MM.1S (cell line): ENCODE data around the gene NASP.

Experiments
- DNase-seq: peaks from one replicate; pipeline ENCODE4 v3.0.0-alpha.2; 2015
- H2AFZ ChIP-seq: fragments of 300-600 bp; sonication (generic); 2 replicates; pipeline ENCODE4 v1.6.0; 2016; ENCODE audit warnings: antibody characterized with exemption, low read length
- H3F3A ChIP-seq: fragments of 300-600 bp; sonication (generic); 2 replicates; pipeline ENCODE4 v1.6.1; 2016; ENCODE audit warnings: mild to moderate bottlenecking, antibody characterized with exemption, low read length, moderate library complexity, mixed read lengths; ENCODE audit not compliant: insufficient read depth
- H3K27ac ChIP-seq: fragments of 300-600 bp; sonication (generic); 2 replicates; pipeline ENCODE4 v1.5.1; 2016; ENCODE audit warnings: mild to moderate bottlenecking, low read length
- H3K27me3 ChIP-seq: fragments of 300-600 bp; sonication (generic); replicated peaks from 2 replicates; pipeline ENCODE4 v1.6.0; 2016; ENCODE audit warnings: low read length; ENCODE audit not compliant: insufficient read depth
- H3K36me3 ChIP-seq: fragments of 300-600 bp; sonication (generic); replicated peaks from 2 replicates; pipeline ENCODE4 v1.6.1; 2016; ENCODE audit warnings: mild to moderate bottlenecking, low read length, mixed read lengths; ENCODE audit not compliant: insufficient read depth
- H3K4me1 ChIP-seq: fragments of 300-600 bp; sonication (generic); 2 replicates; pipeline ENCODE4 v1.6.1; 2016; ENCODE audit warnings: low read length, mixed read lengths
- H3K4me2 ChIP-seq: fragments of 300-600 bp; sonication (generic); 2 replicates; pipeline ENCODE4 v1.6.0; 2016; ENCODE audit warnings: low read depth, low read length
- H3K4me3 ChIP-seq: fragments of 300-600 bp; sonication (generic); 2 replicates; pipeline ENCODE4 v1.5.1; 2016; ENCODE audit warnings: low read length, mixed read lengths
- H3K79me2 ChIP-seq: fragments of 300-600 bp; sonication (generic); 2 replicates; pipeline ENCODE4 v1.6.1; 2016; ENCODE audit warnings: mixed run types, low read length, mixed read lengths
- H3K9ac ChIP-seq: fragments of 300-600 bp; sonication (generic); 2 replicates; pipeline ENCODE4 v1.6.1; 2016; ENCODE audit warnings: low read length, mixed read lengths
- H3K9me2 ChIP-seq: fragments of 300-600 bp; sonication (generic); replicated peaks from 2 replicates; pipeline ENCODE4 v1.6.1; 2016; ENCODE audit warnings: mild to moderate bottlenecking, low read length, mixed read lengths; ENCODE audit not compliant: insufficient read depth
- H3K9me3 ChIP-seq: fragments of 300-600 bp; sonication (generic); replicated peaks from 2 replicates; pipeline ENCODE4 v1.6.1; 2016; ENCODE audit warnings: mild to moderate bottlenecking, low read length, mixed read lengths; ENCODE audit not compliant: insufficient read depth
- H4K20me1 ChIP-seq: fragments of 300-600 bp; sonication (generic); 2 replicates; pipeline ENCODE4 v1.6.1; 2016; ENCODE audit warnings: mild to moderate bottlenecking, low read length, moderate library complexity, mixed read lengths; ENCODE audit not compliant: insufficient read depth
- CTCF ChIP-seq: fragments of 300-600 bp; sonication (generic); IDR thresholded peaks from 2 replicates; pipeline ENCODE4 v1.5.1; 2016; ENCODE audit warnings: antibody characterized with exemption, low read length, mixed read lengths
- EZH2 ChIP-seq: fragments of 300-600 bp; sonication (generic); optimal IDR thresholded peaks from 2 replicates; pipeline ENCODE3; 2017; ENCODE audit warnings: low read depth, mild to moderate bottlenecking, antibody characterized with exemption, low read length, mixed read lengths
- EZH2phosphoT487 ChIP-seq: fragments of 300-600 bp; sonication (generic); IDR thresholded peaks from 2 replicates; pipeline ENCODE4 v1.6.1; 2018; ENCODE audit warnings: antibody characterized with exemption, low read length

Gene NASP

GRCh38 chr1:45658171-45658570 is 74.3 kb downstream of the NASP start:
- no peak for TF ChIP-seq EZH2
- no peak for TF ChIP-seq EZH2phosphoT487
- TF ChIP-seq CTCF, result no peak
- Histone ChIP-seq H3K4me3 (no peak overlapping the region), H3K36me3 (peaks cover 6% of the 10 kb centered on the region; the same call in 1 of the 2 replicates), H3K4me1 (peaks cover 17% of the 10 kb centered on the region), H3K27me3 (no peaks in the 10 kb centered on the region), H3K9me3 (no peaks in the 10 kb centered on the region), H3K27ac (no peak overlapping the region), H4K20me1 (peaks cover 3% of the 10 kb centered on the region; the same call in 1 of the 2 replicates), H2AFZ (no peak overlapping the region), H3K9ac (no peak overlapping the region), H3K4me2 (no peak overlapping the region), H3K9me2 (no peaks in the 10 kb centered on the region), H3F3A (0 out of 2 replicates have a peak, but pooled peaks cover 8% of the 10 kb centered on the region), H3K79me2 (peaks cover 74% of the 10 kb centered on the region)
- no peak for DNase-seq

GRCh38 chr1:45659222-45659621 is 75.4 kb downstream of the NASP start:
- H3K27ac ChIP-seq, result no peak overlapping the region
- H4K20me1 ChIP-seq, result peaks cover 6% of the 10 kb centered on the region; the same call in 1 of the 2 replicates
- H3K9me3 ChIP-seq, result no peaks in the 10 kb centered on the region
- H3K79me2 ChIP-seq, result peaks cover 84% of the 10 kb centered on the region
- TF ChIP-seq EZH2, result no peak
- no peaks in the 10 kb centered on the region for H3K27me3 ChIP-seq
- peaks cover 17% of the 10 kb centered on the region for H3K4me1 ChIP-seq
- H3K36me3 ChIP-seq, result peaks cover 6% of the 10 kb centered on the region; the same call in 1 of the 2 replicates
- no peak overlapping the region for H3K4me2 ChIP-seq
- 0 out of 2 replicates have a peak, but pooled peaks cover 8% of the 10 kb centered on the region for H3F3A ChIP-seq
- no peak overlapping the region for H3K4me3 ChIP-seq
- no peak overlapping the region for H2AFZ ChIP-seq
- H3K9ac ChIP-seq, result no peak overlapping the region
- no peak for DNase-seq
- no peaks in the 10 kb centered on the region for H3K9me2 ChIP-seq

GRCh38 chr1:45660336-45660735 is 76.5 kb downstream of the NASP start:
- Histone ChIP-seq H2AFZ (no peak overlapping the region), H3K36me3 (peaks cover 6% of the 10 kb centered on the region; the same call in 1 of the 2 replicates), H3K9me3 (no peaks in the 10 kb centered on the region), H3K9ac (no peak overlapping the region), H3F3A (0 out of 2 replicates have a peak, but pooled peaks cover 8% of the 10 kb centered on the region), H3K27me3 (no peaks in the 10 kb centered on the region), H3K27ac (no peak overlapping the region), H3K79me2 (peaks cover 84% of the 10 kb centered on the region), H3K4me3 (no peak overlapping the region), H3K4me1 (peaks cover 17% of the 10 kb centered on the region), H3K9me2 (no peaks in the 10 kb centered on the region), H4K20me1 (peaks cover 6% of the 10 kb centered on the region; the same call in 1 of the 2 replicates), H3K4me2 (no peak overlapping the region)
- no peak for TF ChIP-seq CTCF
- TF ChIP-seq EZH2, result no peak
- no peak for TF ChIP-seq EZH2phosphoT487
- DNase-seq, result no peak

DNA sequence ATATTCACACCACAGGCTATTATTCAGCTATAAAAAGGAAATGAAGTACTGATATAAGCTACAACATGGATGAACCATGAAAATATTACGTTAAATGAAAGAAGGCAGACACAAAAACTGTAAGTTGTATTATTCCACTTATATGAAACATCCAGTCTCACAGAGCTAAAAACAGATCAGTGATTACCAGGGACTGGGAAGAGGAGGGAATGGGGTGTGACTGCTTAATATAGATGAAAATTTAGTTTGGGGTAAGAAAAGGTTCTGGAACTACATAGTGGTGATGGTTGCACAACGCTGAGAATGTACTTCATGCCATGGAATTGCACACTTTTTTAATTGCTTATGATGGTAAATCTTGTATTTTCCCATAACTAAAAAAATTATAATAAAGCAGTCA is 83.0 kb downstream of the NASP start:
- Histone ChIP-seq H2AFZ (no peak overlapping the region), H3K36me3 (no peaks in the 10 kb centered on the region), H3K9me2 (no peaks in the 10 kb centered on the region), H4K20me1 (peaks cover 13% of the 10 kb centered on the region; the same call in 1 of the 2 replicates), H3K27ac (no peak overlapping the region), H3K4me3 (no peak overlapping the region), H3K9me3 (no peaks in the 10 kb centered on the region), H3K4me2 (no peak overlapping the region), H3F3A (no peaks in the 10 kb centered on the region), H3K4me1 (no peaks in the 10 kb centered on the region), H3K27me3 (no peaks in the 10 kb centered on the region), H3K79me2 (peaks cover 99% of the 10 kb centered on the region), H3K9ac (no peak overlapping the region)
- TF ChIP-seq EZH2 (no peak), CTCF (no peak)
- DNase-seq, result no peak
